ENCODE results near the gene FAM227A.

FAM227A gene

GRCh38 chr22:38531251-38531938, 124.8 kb downstream of the FAM227A start:
- peak; percentile 32 for ATAC-seq
- DNase-seq: no peak

All from stimulated activated naive CD8-positive, alpha-beta T cell treated with anti-CD3 and anti-CD28 coated beads, Interleukin-15, Interleukin-2, amounts not matched to agents 100 U/mL and 50 U/mL, for 24 hours (primary cell).